GM21447 (cell line): ENCODE measurements around the gene KRT84.

ENCODE experiments used
- ATAC-seq: cut with Tn5 transposase; IDR thresholded peaks from one replicate; pipeline ENCODE4 v1.9.1; 2021; ENCODE audit not compliant: unreplicated experiment

Gene KRT84

GRCh38 chr12:52389313-52390207, 4.1 kb upstream of the KRT84 start:
- no peak for ATAC-seq

DNA sequence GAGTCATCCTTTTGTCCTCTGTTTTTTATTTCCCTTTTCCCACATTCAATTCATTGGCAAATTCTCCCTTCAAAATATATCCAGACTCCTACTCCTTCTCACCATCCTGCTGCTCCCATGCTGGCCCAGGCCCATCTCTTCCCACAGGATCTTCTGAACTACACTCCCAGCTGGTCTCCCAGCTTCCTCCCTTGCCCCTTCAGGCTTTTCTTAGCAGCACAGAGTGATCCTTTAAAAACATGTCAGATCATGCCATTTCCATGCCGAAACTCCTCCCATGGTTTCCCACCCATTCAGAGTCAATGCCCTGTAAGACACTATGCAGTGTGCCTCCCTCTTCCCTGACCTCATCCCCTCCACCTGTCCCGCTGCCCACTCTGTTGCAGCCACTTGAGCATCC, 2.4 kb upstream of the KRT84 start:
- ATAC-seq = no peak

DNA sequence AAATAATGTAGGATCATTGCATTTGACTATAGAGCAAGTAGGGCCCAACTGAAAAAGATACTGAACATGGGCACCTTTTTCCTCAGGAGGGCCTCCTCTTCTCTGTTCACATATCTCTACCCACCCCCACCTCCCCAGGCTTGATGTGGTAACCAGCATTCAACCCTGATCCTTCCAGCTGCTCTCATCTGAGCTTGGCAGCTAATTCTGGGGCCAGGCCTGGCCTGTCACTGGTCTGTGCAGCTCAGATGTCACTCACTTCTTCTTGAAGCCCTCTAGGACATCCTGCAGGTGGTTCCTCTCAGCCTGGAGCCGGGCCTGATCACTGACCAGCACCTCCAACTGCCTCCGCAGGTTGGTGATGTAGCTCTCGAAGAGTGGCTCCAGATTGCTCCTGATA, 2.1 kb downstream of the KRT84 start:
- no peak for ATAC-seq

GRCh38 chr12:52382854-52383253, 2.6 kb downstream of the KRT84 start:
- no peak for ATAC-seq

DNA sequence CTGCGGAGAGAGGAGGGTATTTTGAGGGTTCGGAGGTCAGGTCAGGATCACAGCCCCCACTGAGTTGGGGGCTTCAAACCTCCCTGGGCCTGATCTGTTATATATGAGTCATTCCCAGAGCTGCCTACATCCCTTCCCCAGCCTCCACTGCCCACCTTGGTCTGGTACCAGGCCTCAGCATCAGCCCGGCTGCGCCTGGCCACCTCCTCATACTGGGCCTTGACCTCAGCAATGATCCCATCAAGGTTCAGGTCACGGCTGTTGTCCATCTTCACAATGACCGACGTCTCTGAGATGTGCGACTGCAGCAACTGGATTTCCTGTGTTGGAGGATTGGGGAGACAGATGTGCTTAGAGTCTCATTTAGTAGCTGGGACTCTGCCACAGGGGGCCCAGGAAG, 4.2 kb downstream of the KRT84 start:
- no peak for ATAC-seq

DNA sequence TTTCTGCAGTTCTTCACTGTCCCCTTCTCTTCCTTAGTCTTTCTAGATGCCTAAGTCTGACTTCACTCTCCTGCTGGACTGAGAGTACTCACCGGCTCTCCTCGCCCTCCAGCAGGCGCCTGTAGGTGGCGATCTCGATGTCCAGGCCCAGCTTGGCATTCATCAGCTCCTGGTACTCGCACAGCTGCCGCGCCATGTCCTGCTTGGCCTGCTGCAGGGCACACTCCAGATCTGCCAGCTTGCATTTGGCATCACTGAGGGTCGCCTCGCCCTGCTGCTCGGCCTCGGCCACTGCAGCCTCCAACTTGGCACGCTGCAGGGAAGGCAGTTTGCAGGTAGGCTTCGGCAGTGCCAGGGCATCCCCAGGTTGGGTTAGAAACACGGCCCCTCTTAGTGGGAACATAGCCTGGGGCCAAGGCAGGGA, 5.2 kb downstream of the KRT84 start:
- no peak for ATAC-seq

DNA sequence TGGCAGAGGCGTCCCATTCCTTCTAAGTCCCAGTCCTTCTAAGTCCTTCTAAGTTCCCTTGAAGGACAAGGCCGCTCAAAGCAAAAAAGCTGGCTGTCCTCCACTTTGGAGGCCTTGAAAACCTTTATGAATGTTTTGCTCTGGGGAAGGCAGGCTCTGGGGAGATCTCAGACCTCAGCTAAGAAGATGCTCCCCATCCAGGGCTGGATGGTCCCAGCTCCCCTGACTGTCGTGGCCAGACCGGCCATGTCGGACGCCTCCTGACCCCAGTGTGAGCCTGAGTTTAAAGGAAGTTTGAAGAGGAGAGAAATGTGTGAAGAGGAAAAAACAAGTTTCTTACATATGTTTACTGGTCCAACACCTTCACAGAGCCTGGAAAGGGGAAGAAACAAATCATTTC, 5.9 kb downstream of the KRT84 start:
- ATAC-seq = no peak

DNA sequence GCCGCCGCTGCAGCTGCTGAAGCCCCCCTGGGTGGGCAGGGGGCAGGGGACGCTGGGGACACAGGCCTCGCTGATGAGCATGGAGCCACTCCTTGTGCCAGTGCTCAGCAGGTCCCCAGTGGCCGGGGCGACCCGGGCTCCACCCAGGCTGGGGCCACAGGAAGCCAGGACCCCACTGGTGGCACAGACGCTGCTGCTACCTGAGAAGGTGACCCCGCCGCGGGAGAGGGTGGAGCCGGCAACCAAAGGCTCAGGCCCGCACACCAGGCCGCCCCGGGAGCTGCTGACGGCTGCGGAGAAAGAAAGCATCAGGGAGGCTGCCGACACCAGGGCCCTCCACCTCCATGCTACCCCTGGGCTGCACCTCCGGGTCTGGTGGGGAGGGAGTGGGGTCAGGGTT, 7.4 kb downstream of the KRT84 start:
- ATAC-seq = no peak

DNA sequence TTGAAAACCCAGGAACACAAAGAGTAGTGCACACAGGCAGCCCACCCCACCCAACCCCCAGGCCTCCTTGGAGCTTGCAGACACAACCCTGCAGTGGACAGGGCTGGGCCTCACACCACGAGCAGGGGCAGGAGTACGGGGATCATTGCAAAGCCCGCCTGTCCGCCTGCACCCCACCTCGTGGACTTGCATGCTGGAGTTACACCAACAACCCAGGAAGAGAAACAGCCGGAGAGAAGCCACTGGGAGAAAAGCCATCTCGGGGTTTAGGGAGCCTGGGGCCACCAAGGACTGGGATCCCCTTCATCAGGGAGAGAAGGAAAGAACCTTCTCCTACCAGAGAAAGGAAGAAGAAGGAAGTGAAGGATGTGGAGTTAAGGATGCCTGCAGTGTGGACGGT, 8.2 kb downstream of the KRT84 start:
- no peak for ATAC-seq

DNA sequence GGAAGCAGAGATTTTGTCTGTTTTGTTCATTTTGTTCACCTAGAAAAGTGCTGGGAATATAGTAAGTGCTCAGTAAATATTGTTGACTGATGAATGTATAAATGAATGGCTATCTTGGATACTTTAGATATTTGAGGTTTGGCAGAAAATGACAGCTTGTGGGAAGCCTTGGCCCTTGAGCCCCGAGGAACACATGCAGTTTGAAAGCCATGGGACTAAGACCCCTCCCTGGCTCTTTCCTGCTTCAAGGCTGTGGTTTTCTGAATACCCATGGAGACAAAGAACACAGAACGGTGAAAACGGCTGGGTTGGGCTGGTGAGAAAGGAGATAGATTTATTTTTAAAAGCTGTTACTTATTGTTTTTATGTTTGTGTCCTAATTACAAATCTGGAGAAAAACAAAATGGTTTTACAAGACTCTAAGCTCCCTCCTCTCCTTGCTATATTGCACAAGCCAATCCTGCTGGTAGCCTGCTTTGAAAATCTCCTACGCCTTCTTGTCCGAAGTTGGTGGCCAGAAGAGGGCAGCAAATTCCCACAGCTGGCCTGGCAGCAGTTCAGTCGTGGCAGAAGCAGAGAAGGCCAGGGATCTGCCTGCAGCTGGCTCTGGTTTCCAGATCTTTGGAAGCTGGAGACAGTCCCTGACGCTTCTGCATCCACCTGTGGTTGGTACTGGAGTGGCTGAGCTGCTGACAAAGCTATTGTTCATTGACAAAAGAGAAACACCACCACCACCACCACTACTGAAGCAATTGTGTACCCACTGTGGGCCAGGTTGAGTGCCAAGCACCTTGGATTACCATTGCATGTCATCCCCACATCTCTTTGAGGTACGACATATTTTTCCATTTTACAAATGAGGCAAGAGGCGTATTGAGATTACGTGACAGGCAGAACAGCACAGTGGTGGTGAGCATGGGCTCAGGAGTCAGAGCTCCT, 13.0 kb downstream of the KRT84 start:
- no peak for ATAC-seq

- no peak for ATAC-seq
Measured at GRCh38 chr12:52371716-52372115, 13.7 kb downstream of the KRT84 start.

DNA sequence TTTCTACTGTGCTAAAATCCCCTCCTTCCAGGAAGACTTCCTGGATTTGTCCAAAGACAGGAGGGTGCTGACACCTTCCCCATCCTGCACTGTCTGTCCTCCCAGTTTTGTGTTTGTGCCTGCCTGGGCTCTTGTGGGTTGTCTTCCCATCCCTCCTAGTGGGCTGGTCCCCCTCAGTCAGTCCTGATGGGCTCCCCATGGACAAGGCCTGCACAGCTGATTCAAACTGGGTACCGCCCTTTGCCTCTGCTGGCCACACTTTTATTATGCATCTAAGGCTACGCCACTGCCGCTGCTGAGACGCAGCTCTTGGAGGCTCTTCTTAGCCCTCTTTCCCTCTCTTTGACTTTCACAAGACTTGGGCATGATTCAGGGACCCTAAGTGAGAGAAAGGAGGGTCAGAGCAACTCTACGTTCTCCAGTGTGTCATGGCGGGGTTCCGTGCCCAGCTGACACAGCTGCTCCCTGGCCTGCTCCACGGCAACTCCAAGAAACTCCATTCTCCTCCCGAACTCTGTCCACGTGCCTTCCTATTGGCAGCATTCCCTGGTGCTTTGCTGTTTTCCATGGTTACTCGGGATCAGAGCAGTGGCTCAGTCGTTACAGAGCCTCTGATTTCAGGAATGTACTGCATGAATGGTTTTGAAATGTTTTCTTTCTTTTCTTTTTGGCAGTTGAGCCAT, 14.4 kb downstream of the KRT84 start:
- ATAC-seq = no peak

DNA sequence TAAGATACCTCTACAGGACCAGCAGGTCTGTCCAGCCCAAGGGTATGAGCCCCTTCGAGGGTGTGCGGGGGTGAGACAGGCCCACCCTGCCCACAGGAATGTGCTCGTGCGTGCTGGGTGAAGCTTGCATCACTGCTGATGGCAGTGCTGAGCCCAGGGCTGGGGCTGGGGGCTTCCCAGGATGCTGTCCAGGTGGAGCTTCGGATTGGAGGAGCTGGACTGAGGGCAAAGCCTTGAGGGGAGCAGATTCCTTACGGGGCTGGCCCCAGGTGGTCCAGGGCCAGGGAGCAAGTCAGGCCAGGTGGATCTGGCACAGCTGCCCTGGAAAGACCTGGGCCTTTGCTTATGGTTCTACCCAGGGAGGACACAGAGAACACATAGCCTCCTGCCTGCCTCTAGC, 15.6 kb downstream of the KRT84 start:
- no peak for ATAC-seq

GRCh38 chr12:52369211-52369610, 16.2 kb downstream of the KRT84 start:
- no peak for ATAC-seq

GRCh38 chr12:52368508-52368907, 16.9 kb downstream of the KRT84 start:
- no peak for ATAC-seq

DNA sequence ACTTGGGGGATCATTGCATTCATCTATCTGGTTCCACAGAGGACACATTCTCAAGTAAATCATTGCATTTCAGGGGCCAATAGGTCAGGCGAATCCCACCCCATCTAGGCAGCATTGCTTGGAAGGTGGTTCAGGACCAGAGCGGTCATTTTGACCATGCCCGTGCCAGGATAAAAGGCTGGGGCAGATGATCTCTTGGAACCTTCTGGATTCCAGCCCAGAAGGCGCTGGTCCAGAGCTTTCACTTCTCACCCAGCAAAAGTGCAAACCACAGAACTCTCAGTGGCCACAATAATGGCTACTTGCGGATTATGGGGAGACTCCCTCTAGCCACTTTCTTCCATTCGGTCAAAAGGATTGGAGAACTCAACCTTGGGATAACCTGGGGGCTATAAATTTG, 17.6 kb downstream of the KRT84 start:
- no peak for ATAC-seq

GRCh38 chr12:52366738-52367485, 18.5 kb downstream of the KRT84 start, which contains the start of gene KRT85:
KRT85 (minus strand) TSS chr12:52367481; CDS start chr12:52367405, 76 bp downstream.
- ATAC-seq = no peak

DNA sequence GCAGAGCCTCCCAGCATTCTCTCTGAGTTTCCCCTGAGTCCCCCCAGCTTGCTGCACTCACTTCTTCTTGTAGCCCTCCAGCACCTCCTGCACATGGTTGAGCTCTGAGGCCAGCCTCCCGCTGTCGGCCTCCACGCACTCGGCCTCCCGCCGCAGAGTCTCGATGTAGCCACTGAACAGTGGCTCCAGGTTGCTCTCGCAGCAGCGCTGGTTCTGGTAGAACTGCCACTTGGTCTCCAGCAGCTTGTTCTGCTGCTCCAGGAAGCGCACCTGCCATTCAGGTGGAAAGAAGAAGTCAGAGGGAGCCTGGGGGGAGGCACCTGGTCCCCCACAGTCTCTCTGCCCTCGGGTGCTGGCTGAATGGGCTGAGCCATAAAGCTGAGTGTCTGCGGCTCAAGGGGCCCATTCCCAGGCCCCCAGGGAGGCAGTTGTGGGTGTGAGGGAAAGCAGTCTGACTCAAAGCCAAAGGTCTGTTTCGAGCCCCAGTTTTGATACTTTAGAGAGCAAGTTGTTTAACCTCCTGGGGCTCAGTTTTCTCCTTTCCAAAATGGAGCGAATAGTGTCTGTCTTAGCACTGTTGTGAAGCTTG, 20.5 kb downstream of the KRT84 start:
- no peak for ATAC-seq

GRCh38 chr12:52364061-52364460, 21.4 kb downstream of the KRT84 start:
- no peak for ATAC-seq

- ATAC-seq = no peak
Measured at GRCh38 chr12:52363111-52363679, 22.3 kb downstream of the KRT84 start.
